ENCODE measurements around the gene TMEM184A.

GRCh38 chr7:1526271-1526754 is 29.7 kb downstream of the TMEM184A start:
- no peak for TF ChIP-seq EZH2 (IDR thresholded peaks at IDR 0.05; ENCODE audit: borderline replicate concordance, insufficient read depth, low read depth, low read length, poor library complexity, severe bottlenecking)
- TF ChIP-seq, protein P1, sequence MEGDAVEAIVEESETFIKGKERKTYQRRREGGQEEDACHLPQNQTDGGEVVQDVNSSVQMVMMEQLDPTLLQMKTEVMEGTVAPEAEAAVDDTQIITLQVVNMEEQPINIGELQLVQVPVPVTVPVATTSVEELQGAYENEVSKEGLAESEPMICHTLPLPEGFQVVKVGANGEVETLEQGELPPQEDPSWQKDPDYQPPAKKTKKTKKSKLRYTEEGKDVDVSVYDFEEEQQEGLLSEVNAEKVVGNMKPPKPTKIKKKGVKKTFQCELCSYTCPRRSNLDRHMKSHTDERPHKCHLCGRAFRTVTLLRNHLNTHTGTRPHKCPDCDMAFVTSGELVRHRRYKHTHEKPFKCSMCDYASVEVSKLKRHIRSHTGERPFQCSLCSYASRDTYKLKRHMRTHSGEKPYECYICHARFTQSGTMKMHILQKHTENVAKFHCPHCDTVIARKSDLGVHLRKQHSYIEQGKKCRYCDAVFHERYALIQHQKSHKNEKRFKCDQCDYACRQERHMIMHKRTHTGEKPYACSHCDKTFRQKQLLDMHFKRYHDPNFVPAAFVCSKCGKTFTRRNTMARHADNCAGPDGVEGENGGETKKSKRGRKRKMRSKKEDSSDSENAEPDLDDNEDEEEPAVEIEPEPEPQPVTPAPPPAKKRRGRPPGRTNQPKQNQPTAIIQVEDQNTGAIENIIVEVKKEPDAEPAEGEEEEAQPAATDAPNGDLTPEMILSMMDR (IDR thresholded peaks at IDR 0.05) = no peak

Data from B cell (primary cell).